ENCODE results near the gene GANAB.

DNA sequence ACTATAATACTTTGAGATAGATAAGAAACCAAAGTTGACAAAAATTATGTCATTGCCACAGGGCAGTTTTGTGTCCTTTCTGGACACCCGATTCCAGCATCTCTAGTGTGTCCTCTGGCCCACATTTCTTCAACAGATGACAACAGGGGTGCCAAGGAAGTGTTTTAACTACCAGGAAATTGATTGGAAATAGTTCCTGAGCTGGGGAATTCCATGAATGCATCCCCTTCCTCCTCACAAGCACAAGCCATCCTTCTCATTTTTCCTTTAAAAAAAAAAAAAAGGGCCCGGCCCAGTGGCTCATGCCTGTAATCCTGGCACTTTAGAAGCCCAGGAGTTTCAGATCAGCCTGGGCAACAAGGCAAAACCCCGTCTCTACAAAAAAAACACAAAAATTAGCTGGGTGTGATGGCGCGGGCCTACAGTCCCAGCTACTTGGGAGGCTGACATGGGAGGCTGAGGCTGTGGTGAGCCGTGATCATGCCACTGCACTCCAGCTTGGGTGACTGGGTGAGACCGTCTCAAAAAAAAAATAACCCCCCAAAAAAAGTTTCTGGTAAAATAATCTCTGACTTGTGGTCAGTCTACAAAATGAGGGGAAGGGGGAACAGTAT is 23.8 kb downstream of the GANAB start:
- TF ChIP-seq, protein P1, sequence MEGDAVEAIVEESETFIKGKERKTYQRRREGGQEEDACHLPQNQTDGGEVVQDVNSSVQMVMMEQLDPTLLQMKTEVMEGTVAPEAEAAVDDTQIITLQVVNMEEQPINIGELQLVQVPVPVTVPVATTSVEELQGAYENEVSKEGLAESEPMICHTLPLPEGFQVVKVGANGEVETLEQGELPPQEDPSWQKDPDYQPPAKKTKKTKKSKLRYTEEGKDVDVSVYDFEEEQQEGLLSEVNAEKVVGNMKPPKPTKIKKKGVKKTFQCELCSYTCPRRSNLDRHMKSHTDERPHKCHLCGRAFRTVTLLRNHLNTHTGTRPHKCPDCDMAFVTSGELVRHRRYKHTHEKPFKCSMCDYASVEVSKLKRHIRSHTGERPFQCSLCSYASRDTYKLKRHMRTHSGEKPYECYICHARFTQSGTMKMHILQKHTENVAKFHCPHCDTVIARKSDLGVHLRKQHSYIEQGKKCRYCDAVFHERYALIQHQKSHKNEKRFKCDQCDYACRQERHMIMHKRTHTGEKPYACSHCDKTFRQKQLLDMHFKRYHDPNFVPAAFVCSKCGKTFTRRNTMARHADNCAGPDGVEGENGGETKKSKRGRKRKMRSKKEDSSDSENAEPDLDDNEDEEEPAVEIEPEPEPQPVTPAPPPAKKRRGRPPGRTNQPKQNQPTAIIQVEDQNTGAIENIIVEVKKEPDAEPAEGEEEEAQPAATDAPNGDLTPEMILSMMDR (IDR thresholded peaks at IDR 0.05), result no peak
- no peak for TF ChIP-seq POLR2A (IDR thresholded peaks at IDR 0.05)
